NCI-H526 treated with DMSO at 0.1 percent for 48 hours (cell line): ENCODE data around the gene GALNTL6.

Experiments
- DNase-seq: peaks from one replicate; lab custom pipeline; 2025; lab: John Stamatoyannopoulos, UW

The GALNTL6 gene

DNA sequence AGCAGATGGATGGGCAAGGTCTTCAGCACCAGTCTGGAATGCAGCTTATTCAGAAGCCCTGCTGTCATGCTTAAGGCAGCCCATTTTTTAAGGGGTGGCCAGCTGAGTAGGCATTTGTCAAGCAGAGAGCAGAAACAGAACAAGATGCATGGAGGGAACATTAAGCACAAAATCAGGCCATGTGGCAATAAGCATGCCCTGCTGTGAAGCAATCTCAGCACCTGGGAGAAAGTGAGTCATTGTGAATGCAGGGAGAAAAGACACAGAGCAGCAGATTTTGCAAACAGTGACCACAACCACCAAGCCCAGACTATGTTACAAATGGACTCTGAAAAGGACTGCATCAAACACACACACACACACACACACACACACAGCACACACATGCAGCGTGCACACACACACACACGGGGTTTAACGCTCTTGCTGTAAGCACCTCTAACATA is 1261.3 kb downstream of the GALNTL6 start:
- DNase-seq: no peak

GRCh38 chr4:173076903-173077634 is 1263.9 kb downstream of the GALNTL6 start:
- no peak for DNase-seq

GRCh38 chr4:173088144-173088543 is 1274.9 kb downstream of the GALNTL6 start:
- no peak for DNase-seq
